Measurements from ENCODE around the gene UBE2S. TPM values are rescaled to one million over a fixed set of nuclear protein-coding genes. Genes with fewer than 3 reads are reported as not detected.

Gene UBE2S
- total RNA-seq, 1 donor from 2014 or later: 56.2 TPM

DNA sequence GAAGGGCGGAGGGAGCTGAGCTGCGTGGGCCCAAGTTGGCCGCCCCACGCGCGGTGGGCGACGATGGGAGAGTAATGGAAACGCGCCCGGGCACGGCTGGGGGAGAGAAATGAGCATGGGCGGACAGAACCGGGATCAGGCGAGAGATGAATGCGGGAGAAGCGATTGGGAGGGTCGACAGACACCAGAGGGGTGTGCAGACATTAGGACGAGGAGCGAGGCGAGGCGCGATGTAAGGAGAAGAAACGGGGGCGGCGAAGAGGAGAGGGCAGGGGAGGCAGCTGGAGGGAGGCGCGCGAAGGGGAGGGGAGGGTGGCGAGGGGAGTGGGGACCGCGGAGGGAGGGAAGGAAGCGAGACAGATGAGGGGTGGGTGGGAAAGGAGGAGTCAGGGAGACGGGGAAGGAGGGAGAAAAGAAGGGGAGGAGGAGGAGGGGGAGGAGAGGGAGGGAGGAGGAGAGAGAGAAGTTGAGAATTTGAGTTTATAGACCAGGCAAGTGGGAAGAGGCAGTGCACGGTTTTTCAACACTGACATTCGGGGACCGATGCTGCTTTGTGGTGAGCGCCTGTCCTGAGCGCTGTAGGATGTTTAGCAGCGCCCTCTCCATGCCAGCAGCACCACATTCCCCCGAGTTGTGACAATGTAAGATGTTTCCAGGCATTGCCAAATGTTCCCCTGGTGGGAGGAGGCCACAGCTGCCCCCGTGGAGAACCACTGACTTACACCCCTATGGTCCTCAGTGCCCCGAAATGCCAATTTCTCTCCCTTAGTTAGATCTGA, 35.6 kb upstream of the UBE2S start, which contains the start of gene SHISA7:
Gene SHISA7, minus strand, starts transcription at position 256 of the 779 bp plus-strand sequence. CDS start 437 bp downstream, outside the sequence.
- Mint-ChIP-seq H3K27ac (ENCODE audit: unreplicated experiment) (no peak within 1 kb of the TSS), H3K4me3 (ENCODE audit: unreplicated experiment) (no peak within 1 kb of the TSS), H3K9me3 (ENCODE audit: unreplicated experiment) (peaks cover 3% of the 10 kb centered on the region), H3K27me3 (ENCODE audit: unreplicated experiment) (peaks cover 50% of the 10 kb centered on the region), H3K4me1 (ENCODE audit: unreplicated experiment) (peaks cover 15% of the 10 kb centered on the region), H3K36me3 (ENCODE audit: low read depth, unreplicated experiment) (peaks cover 17% of the 10 kb centered on the region)
- TF ChIP-seq, protein P1, sequence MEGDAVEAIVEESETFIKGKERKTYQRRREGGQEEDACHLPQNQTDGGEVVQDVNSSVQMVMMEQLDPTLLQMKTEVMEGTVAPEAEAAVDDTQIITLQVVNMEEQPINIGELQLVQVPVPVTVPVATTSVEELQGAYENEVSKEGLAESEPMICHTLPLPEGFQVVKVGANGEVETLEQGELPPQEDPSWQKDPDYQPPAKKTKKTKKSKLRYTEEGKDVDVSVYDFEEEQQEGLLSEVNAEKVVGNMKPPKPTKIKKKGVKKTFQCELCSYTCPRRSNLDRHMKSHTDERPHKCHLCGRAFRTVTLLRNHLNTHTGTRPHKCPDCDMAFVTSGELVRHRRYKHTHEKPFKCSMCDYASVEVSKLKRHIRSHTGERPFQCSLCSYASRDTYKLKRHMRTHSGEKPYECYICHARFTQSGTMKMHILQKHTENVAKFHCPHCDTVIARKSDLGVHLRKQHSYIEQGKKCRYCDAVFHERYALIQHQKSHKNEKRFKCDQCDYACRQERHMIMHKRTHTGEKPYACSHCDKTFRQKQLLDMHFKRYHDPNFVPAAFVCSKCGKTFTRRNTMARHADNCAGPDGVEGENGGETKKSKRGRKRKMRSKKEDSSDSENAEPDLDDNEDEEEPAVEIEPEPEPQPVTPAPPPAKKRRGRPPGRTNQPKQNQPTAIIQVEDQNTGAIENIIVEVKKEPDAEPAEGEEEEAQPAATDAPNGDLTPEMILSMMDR (IDR thresholded peaks at IDR 0.05; ENCODE audit: unreplicated experiment): no peak
- no peak for DNase-seq (ENCODE audit: low spot score)

DNA sequence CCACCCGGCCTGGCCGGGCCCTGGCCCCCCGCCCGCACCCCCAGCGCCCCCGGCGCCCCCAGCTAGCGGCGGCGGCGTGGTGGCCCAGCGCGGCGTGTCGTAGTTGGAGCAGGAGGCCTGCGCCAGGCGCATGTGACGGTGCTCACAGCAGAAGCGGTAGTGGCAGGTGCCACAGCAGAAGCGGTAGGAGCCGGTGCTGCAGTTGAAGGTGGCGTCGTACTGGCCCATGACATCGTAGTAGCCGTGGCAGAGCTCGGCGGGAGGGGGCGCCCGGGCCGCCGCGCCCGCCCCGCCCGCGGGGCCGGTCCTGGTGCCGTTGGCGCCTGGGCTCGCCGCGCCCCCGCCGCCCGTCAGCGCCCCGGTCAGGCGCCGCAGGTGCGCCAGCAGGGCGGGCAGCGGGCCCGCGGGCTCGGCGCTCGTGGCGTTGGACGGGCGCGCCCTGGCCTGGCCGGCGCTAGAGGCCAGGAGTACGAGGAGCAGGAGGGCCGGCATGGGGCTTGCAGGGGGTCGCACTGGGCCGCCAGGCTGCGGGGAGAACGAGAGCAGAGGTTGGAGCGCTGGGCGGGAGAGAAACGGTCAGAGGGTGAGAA, 34.9 kb upstream of the UBE2S start:
- no peak overlapping the region for H3K27ac Mint-ChIP-seq (ENCODE audit: unreplicated experiment)
- TF ChIP-seq, protein P1 (IDR thresholded peaks at IDR 0.05; ENCODE audit: unreplicated experiment): no peak
- no peak overlapping the region for H3K4me3 Mint-ChIP-seq (ENCODE audit: unreplicated experiment)
- no peak for DNase-seq (ENCODE audit: low spot score)
- peaks cover 17% of the 10 kb centered on the region for H3K36me3 Mint-ChIP-seq (ENCODE audit: low read depth, unreplicated experiment)
- peaks cover 50% of the 10 kb centered on the region for H3K27me3 Mint-ChIP-seq (ENCODE audit: unreplicated experiment)
- peaks cover 15% of the 10 kb centered on the region for H3K4me1 Mint-ChIP-seq (ENCODE audit: unreplicated experiment)
- H3K9me3 Mint-ChIP-seq (ENCODE audit: unreplicated experiment): peaks cover 3% of the 10 kb centered on the region

DNA sequence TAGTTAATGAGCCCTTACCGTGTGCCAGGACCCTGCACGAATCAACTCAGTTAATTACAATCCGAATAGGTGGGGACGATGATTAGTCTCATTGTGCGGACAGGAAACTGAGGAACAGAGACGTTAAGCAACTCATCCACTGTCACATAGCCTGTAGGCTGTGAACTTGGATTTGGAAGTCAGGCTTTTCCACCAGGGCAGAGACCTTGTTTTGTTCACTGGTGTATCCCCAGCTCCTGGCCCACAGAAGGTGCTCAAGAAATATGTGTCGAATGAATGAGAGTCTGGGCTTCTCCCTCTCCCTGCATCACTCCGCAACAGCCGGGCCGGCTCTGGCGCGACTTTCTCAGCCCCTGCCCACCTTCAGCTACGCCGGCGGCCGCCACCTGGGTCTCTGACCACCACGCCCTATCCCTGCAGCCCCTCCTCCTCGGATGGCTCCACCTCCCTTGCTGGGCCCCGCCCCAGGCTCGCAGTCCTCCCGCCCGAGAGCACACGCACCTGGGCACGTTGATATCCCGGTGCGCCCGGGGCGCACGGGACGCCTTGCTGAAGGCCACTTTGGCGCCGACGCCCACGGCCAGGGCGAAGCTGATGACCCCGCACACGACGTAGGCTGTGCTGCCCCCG, 34.2 kb upstream of the UBE2S start:
- H3K9me3 Mint-ChIP-seq (ENCODE audit: unreplicated experiment): peaks cover 3% of the 10 kb centered on the region
- peaks cover 17% of the 10 kb centered on the region for H3K36me3 Mint-ChIP-seq (ENCODE audit: low read depth, unreplicated experiment)
- peaks cover 15% of the 10 kb centered on the region for H3K4me1 Mint-ChIP-seq (ENCODE audit: unreplicated experiment)
- TF ChIP-seq, protein P1 (IDR thresholded peaks at IDR 0.05; ENCODE audit: unreplicated experiment): no peak
- H3K4me3 Mint-ChIP-seq (ENCODE audit: unreplicated experiment): no peak overlapping the region
- H3K27ac Mint-ChIP-seq (ENCODE audit: unreplicated experiment): no peak overlapping the region
- peaks cover 54% of the 10 kb centered on the region for H3K27me3 Mint-ChIP-seq (ENCODE audit: unreplicated experiment)
- DNase-seq (ENCODE audit: low spot score): no peak

DNA sequence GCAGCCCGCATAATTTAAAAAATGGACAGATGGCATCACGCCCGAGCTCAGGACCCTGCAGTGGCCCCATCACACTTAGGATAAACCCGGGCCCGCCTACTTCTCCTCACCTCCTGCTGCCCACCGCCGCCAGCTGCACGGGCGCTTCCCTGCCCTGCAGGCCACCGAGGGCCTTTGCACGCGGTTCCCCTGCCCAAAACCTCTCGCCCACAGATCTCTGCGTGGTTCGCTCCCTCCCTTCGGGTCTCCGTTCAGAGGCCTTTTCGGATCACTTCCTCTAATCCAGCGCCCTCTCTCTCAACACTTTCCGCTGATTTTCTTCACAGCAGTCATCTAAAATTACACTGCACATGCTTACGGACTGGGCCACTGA, 33.7 kb upstream of the UBE2S start:
- Mint-ChIP-seq H3K27ac (ENCODE audit: unreplicated experiment) (no peak overlapping the region), H3K36me3 (ENCODE audit: low read depth, unreplicated experiment) (peaks cover 17% of the 10 kb centered on the region), H3K4me1 (ENCODE audit: unreplicated experiment) (peaks cover 15% of the 10 kb centered on the region), H3K27me3 (ENCODE audit: unreplicated experiment) (peaks cover 55% of the 10 kb centered on the region), H3K4me3 (ENCODE audit: unreplicated experiment) (peak overlapping the region; percentile 53), H3K9me3 (ENCODE audit: unreplicated experiment) (peaks cover 3% of the 10 kb centered on the region)
- no peak for DNase-seq (ENCODE audit: low spot score)
- TF ChIP-seq, protein P1 (IDR thresholded peaks at IDR 0.05; ENCODE audit: unreplicated experiment): no peak

All from endothelial cell (in vitro differentiated cells).